Measurements from ENCODE around the gene SCLT1. TPM values are rescaled to one million over a fixed set of nuclear protein-coding genes. Genes with fewer than 3 reads are reported as not detected.

The SCLT1 gene
- total and polyA plus RNA-seq, 2 of the 4 experiments (the other 2 are of a cell fraction) = 4.9 to 7.7 TPM

GRCh38 chr4:128904821-128905220, 188.5 kb downstream of the SCLT1 start:
- H3K27me3 ChIP-seq (ENCODE audit: control insufficient read depth, insufficient read depth, low read length) = no peaks in the 10 kb centered on the region
- no peak overlapping the region for H2AK5ac ChIP-seq (ENCODE audit: low read depth, low read length)
- no peaks in the 10 kb centered on the region for H3K36me3 ChIP-seq (ENCODE audit: control insufficient read depth, insufficient read depth, low read length)
- no peak overlapping the region for H2AK9ac ChIP-seq (replicated peaks; ENCODE audit: low read depth, low read length, poor library complexity)
- no peak overlapping the region for H4K8ac ChIP-seq (ENCODE audit: low read depth in 2 of 2, low read length in 2 of 2)
- dilution Hi-C loops (cut with HindIII; ENCODE audit: low sequenced_read_pairs, unreplicated experiment) (no loop called here), intact Hi-C loops (cut with micrococcal nuclease) (no loop called here), in situ Hi-C loops (cut with MboI; ENCODE audit: low sequenced_read_pairs) (no loop called here)
- ChIA-PET POLR2A (ENCODE audit: unreplicated experiment) (no interaction called here), CTCF (no interaction called here)
- no peak overlapping the region for H3K14ac ChIP-seq (replicated peaks; ENCODE audit: low read depth, low read length)
- H4K20me1 ChIP-seq (ENCODE audit: insufficient read depth, low read length) = no peaks in the 10 kb centered on the region
- ATAC-seq (ENCODE audit: low read depth) (no peak), DNase-seq (no peak)
- H3K18ac ChIP-seq (ENCODE audit: low read depth, low read length) = no peak overlapping the region
- no peak overlapping the region for H3K4me3 ChIP-seq (ENCODE audit: insufficient read depth, low read depth, low read length)
- TF ChIP-seq MAFK (IDR thresholded peaks at IDR 0.05; ENCODE audit: low read depth, low read length) (no peak), MXI1 (IDR thresholded peaks at IDR 0.05; ENCODE audit: borderline replicate concordance, low read depth, low read length) (no peak), POLR2A (IDR thresholded peaks at IDR 0.05; ENCODE audit: low read depth, low read length) (no peak), BHLHE40 (IDR thresholded peaks at IDR 0.05; ENCODE audit: low read depth, low read length) (no peak), RAD21 (IDR thresholded peaks at IDR 0.05; ENCODE audit: low read length) (no peak), SMC3 (IDR thresholded peaks at IDR 0.05; ENCODE audit: low read depth, low read length) (no peak), ELK1 (IDR thresholded peaks at IDR 0.05; ENCODE audit: borderline replicate concordance, low read depth, low read length) (no peak), USF2 (IDR thresholded peaks at IDR 0.05; ENCODE audit: low read depth, low read length) (no peak), RCOR1 (IDR thresholded peaks at IDR 0.05; ENCODE audit: insufficient replicate concordance, low read length) (no peak), FOS (IDR thresholded peaks at IDR 0.05; ENCODE audit: low read depth, low read length) (no peak), MAZ (IDR thresholded peaks at IDR 0.05; ENCODE audit: borderline replicate concordance, low read depth, low read length) (no peak), CHD1 (IDR thresholded peaks at IDR 0.05; ENCODE audit: low read depth, low read length) (no peak), CEBPB (IDR thresholded peaks at IDR 0.05; ENCODE audit: low read depth, low read length) (no peak), RFX5 (IDR thresholded peaks at IDR 0.05; ENCODE audit: low read depth, low read length) (no peak), CTCF (conservative IDR thresholded peaks at IDR 0.05; ENCODE audit: low read depth, low read length) (no peak), NFE2L2 (IDR thresholded peaks at IDR 0.05; ENCODE audit: low read depth, low read length) (no peak)
- H3K4me1 ChIP-seq (ENCODE audit: control insufficient read depth, insufficient read depth, low read length) = no peaks in the 10 kb centered on the region
- no peak overlapping the region for H2BK5ac ChIP-seq (ENCODE audit: low read depth, low read length, poor library complexity, severe bottlenecking)
- H4K91ac ChIP-seq (ENCODE audit: insufficient read depth, low read depth, low read length) = no peak overlapping the region
- BruUV-seq (replicated peaks) = no TSS peak
- no peak overlapping the region for H3K56ac ChIP-seq (ENCODE audit: extremely low read depth, insufficient read depth, low read length)
- H3K79me1 ChIP-seq (ENCODE audit: low read depth in 1 of 2, low read length in 2 of 2) = no peaks in the 10 kb centered on the region
- no peak overlapping the region for H3K9ac ChIP-seq (ENCODE audit: low read depth, low read length)
- H2AFZ ChIP-seq (replicated peaks; ENCODE audit: low read length, poor library complexity) = no peak overlapping the region
- H3K4ac ChIP-seq (ENCODE audit: low read depth, low read length) = no peak overlapping the region
- H2BK20ac ChIP-seq (ENCODE audit: low read depth, low read length) = no peak overlapping the region
- H3K4me2 ChIP-seq (ENCODE audit: low read depth, low read length) = no peak overlapping the region
- no peak overlapping the region for H3K23ac ChIP-seq (ENCODE audit: low read depth, low read length)
- no peak overlapping the region for H4K5ac ChIP-seq (ENCODE audit: low read depth, low read length)
- no peak overlapping the region for H2BK15ac ChIP-seq (ENCODE audit: low read depth, low read length)
- no peaks in the 10 kb centered on the region for H3K9me3 ChIP-seq (ENCODE audit: control insufficient read depth, insufficient read depth, low read length)
- no peak overlapping the region for H3K27ac ChIP-seq (ENCODE audit: insufficient read depth, low read length)
- no peaks in the 10 kb centered on the region for H3K9me1 ChIP-seq (ENCODE audit: insufficient read depth, low read length)
- no peak overlapping the region for H2BK120ac ChIP-seq (ENCODE audit: low read depth, low read length)
- WGBS, 2 experiments (ENCODE audit: extremely low coverage in 2 of 2, insufficient read length in 1 of 2) = 100% methylated on average over 1 of the region's 3 CpGs; no CpG with 5 or more reads in 1 of the 2 experiments
